GM21515 (cell line): Measurements from ENCODE around the gene LENG8.
"Not testable (repeated sequence)": the region's sequence is repeated elsewhere in the genome, so short reads cannot be mapped to it uniquely, and the experiment has no call there.

Source experiments
- ATAC-seq: cut with Tn5 transposase; IDR thresholded peaks from one replicate; pipeline ENCODE4 v1.9.1; 2021; ENCODE audit not compliant: unreplicated experiment

Gene LENG8

GRCh38 chr19:54460230-54461005 is 11.4 kb downstream of the LENG8 start:
- no peak for ATAC-seq

DNA sequence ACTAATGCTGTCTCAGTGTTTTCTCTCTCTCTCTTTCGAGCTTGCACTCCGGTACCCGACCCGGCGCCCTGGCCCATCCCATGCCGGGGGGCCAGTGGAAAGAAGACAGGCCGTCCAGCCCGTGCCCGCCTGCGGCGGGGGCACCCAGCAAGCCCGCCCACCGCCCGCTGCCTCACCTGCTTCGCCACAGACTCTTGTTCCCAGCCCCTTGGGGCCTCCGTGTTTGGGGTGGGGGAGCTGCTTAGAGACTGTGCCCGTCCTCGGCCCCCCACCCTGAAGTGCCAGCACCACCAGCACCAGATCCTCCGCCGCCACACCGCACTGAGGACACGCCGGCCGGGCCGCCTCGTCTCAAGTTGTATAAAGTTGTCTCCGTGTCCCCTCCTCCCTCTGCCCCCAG is 12.2 kb downstream of the LENG8 start:
- ATAC-seq: no peak

DNA sequence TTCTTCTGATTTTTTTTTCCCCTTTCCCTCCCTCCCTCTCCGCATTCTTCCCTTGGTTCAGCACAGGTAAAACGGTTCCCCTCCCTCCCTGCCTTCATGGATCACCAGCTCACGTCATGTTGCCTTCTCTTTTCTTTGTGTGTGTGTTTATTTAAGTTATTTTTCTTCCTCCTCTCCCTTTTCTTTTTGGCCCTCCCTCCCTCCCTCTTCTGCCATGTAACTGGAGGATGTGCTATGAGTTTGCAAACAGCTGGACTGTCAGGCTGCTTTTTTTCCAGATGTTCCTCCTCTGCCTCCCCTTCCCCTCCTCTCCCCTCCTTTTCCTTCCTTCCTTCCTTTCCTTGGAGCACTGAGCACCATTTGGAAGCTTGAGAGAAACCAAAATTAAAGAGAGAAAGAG is 12.6 kb downstream of the LENG8 start:
- no peak for ATAC-seq

DNA sequence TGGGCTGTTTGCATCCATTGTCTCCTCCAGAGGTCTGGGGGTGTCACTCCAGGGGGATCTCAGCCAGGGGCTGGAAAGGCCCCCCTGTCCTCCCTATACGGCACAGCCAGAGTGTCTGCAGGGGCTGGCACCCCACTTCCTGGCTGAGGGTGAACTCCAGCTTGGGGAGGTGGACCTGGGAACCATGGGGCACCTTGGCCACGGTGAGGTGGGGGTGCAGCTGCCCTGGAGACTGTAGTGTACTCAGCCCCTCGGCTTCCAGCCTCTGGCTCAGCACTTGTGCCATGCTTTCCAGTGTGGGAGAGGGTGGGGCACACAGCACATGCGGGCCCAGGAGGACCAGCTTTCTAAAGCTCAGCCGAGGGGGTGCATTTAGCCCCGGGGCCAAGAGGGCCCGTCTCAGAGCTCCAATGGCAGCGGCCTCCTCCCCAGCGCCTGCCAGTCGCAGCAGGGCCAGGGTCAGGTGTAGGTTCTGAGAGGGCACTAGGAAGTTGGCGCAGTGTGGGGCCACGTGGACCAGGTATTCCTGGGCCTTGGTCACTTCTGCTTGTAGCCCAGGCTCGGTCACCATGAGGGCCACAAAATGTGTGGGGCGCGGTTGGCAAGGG is 13.2 kb downstream of the LENG8 start:
- no peak for ATAC-seq

- ATAC-seq: peak; percentile 13
Observed at GRCh38 chr19:54462655-54463530, 13.9 kb downstream of the LENG8 start.

GRCh38 chr19:54463531-54464043 is 14.6 kb downstream of the LENG8 start, which contains the start of gene LENG9:
TSS of gene LENG9 (minus strand) at chr19:54463778. CDS start at chr19:54463526, 252 bp downstream.
- ATAC-seq: peak; percentile 57

DNA sequence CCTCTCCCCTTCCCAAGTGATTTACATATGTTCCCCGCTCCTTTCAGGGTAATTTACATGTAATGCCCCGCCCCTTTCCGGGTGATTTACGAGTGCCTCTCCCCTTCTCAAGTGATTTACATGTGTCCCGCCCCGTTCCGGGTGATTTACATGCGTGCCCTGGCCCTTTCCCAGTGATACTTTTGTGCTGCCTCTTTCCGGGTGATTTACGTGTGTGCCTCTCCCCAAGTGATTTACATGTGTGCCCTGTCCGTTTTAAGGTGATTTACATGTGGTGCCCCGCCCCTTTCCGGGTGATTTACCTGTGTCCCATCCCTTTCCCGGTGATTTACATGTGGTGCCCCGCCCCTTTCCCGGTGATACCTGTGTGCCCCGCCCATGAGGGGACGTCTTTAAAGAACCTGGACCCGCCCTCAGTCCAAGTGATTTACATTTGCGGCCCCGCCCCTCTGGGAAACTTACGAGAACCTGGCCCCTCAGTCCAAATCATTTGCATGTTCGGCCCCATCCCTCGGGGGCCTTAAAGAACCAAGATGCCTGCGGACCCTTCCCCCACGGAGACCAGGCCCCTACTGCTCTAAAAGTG is 15.1 kb downstream of the LENG8 start:
- peak; percentile 36 for ATAC-seq

- peak; percentile 41 for ATAC-seq
Observed at GRCh38 chr19:54464630-54465425, 15.8 kb downstream of the LENG8 start.

GRCh38 chr19:54465426-54466109 is 16.6 kb downstream of the LENG8 start:
- ATAC-seq: no peak

GRCh38 chr19:54466110-54466480 is 17.1 kb downstream of the LENG8 start:
- ATAC-seq: not testable (repeated sequence)

- ATAC-seq: no peak
Observed at GRCh38 chr19:54469496-54469934, 20.5 kb downstream of the LENG8 start.

DNA sequence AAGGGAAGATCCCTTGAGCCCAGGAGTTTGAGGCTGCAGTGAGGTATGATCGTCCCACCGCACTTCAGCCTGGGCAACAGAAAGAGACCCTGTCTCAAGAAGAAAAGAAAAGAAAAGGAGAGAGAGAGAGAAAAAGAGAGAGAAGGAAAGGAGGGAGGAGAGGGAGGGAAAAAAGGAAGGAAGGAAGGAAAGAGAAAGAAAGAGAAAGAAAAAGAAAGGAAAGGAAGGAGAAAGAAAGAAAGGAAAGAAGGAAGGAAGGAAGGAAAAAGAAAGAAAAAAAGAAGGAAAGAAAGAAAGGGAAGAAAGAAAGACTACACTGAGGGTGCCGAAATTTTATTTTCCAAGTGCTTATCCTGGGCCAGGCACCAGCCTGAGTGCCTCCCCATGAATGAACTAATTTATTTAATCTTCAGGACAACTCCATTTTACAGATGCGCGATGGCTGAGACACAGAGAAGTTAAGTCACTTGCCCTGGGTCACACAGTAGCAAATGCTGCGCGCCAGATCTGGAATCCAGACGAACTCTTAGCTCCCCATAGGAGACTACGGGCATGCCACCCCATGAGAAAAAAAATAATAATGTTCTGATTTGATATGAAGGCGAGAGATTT is 21.4 kb downstream of the LENG8 start:
- ATAC-seq: no peak

- ATAC-seq: no peak
Observed at GRCh38 chr19:54470991-54471782, 22.2 kb downstream of the LENG8 start.

GRCh38 chr19:54473071-54473891 is 24.3 kb downstream of the LENG8 start, which contains the start of gene CDC42EP5:
TSS of gene CDC42EP5 (minus strand) at chr19:54473296. CDS start at chr19:54465547, 7,749 bp downstream.
- no peak for ATAC-seq

DNA sequence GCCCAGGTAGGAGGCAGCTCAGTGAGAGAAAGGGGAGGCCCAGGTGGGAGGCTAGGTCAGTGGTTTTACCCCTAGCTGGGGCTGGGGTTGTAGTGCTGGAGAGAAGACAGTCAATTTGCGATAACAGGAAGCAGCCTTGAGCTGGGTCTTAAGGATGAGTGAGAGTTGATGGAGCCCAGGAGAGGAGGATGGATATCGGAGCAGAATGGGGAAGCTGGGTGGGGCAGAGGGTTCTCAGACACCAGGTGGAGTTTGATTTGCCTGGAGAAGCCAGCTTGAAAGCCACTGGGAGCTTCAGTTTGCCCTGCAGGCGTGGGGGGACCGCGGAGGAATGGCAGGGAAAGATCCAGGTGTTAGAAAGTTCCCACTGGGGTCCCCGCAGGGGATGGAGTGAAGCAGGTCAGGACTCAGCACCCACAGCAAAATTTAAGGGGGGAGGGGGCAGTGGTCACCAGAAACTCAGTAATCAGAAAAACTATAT is 24.9 kb downstream of the LENG8 start:
- ATAC-seq: no peak

DNA sequence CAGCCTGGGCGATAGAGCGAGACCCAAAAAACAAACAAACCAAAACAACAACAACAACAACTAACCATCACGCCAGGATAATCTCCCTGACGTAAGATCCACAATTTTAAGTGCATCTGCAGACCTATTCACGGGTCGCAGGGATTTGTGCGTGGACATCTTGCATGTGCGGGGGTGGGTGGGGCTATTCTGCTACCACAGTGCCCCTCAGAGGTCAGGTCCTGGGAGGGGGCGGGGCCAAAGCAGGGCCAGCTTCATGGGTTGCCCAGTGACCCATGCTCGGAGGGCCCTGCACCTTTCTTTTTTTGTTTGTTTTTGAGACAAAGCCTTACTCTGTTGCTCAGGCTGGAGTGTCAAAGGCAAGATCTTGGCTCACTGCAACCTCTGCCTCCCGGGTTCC is 26.7 kb downstream of the LENG8 start:
- ATAC-seq: no peak

- ATAC-seq: no peak
Observed at GRCh38 chr19:54477650-54478049, 28.7 kb downstream of the LENG8 start.
